GM12878 (cell line): ENCODE data around the gene TMEM26. TPM values are rescaled to one million over a fixed set of nuclear protein-coding genes. Genes with fewer than 3 reads are reported as not detected.
"Not testable (repeated sequence)": the region's sequence is repeated elsewhere in the genome, so short reads cannot be mapped to it uniquely, and the experiment has no call there.

Source experiments
- ATAC-seq: fragments of 200-7000 bp; cut with Tn5 transposase; 3 replicates; pipeline ENCODE4 v1.9.1; 2020; ENCODE audit warnings: mild to moderate bottlenecking, moderate library complexity
- BruUV-seq: library from RNA; stranded (reverse); fragments of 400-500 nt; replicated peaks from 2 replicates; lab custom pipeline; 2021; lab: Mats Ljungman, UMichigan
- CTCF ChIA-PET: fragments of 300-600 bp; sonication (Branson Sonifier 250); formaldehyde crosslinking; extraction: SDS; loops from one replicate; lab custom pipeline; 2021; ENCODE audit warnings: inconsistent platforms; lab: Yijun Ruan, JAX
- POLR2A ChIA-PET: fragments of 350-600 bp; formaldehyde crosslinking; extraction: SDS; loops from one replicate; lab custom pipeline; 2021; ENCODE audit warnings: inconsistent platforms; lab: Charles Lee
- RAD21 ChIA-PET: fragments of 300-600 bp; sonication (Branson Sonifier 250); formaldehyde crosslinking; loops from one replicate; lab custom pipeline; 2023; ENCODE audit warnings: antibody characterized with exemption; ENCODE audit not compliant: unreplicated experiment; lab: Charles Lee
- SMC1A ChIA-PET: fragments of 300-600 bp; sonication (Branson Sonifier 250); formaldehyde crosslinking; loops from one replicate; lab custom pipeline; 2023; ENCODE audit not compliant: unreplicated experiment, uncharacterized antibody; lab: Charles Lee
- DNase-seq: peaks from one replicate; pipeline ENCODE4 v3.0.0-alpha.2; 2011; ENCODE audit warnings: low read depth, low spot score
- FAIRE-seq: peaks from 3 replicates; lab custom pipeline; 2011; peaks lifted over from hg19 to GRCh38; lab: Jason Lieb, UNC
- H2AFZ ChIP-seq: 2 replicates; pipeline ENCODE4 v1.6.0; 2011; ENCODE audit warnings: low read depth, low read length, control low read depth; ENCODE audit not compliant: control insufficient read depth
- H3K27ac ChIP-seq: 2 replicates; pipeline ENCODE4 v1.5.1; 2011; ENCODE audit warnings: control low read depth; ENCODE audit not compliant: control insufficient read depth, insufficient read depth
- H3K27me3 ChIP-seq, 2 experiments: replicated peaks in 1 of 2; 2 replicates each; pipeline versions ENCODE4 v1.6.0 to v1.6.1; 2011; ENCODE audit warnings: low read length in 1 of 2; ENCODE audit not compliant: control insufficient read depth in 2 of 2, insufficient read depth in 2 of 2
- H3K36me3 ChIP-seq, 2 experiments: 2 replicates each; pipeline ENCODE4 v1.5.1; 2011; ENCODE audit warnings: low read length in 1 of 2; ENCODE audit not compliant: control insufficient read depth in 2 of 2, insufficient read depth in 2 of 2
- H3K4me1 ChIP-seq: 2 replicates; pipeline ENCODE4 v1.6.1; 2011; ENCODE audit warnings: mild to moderate bottlenecking, low read length, moderate library complexity, mixed read lengths; ENCODE audit not compliant: control insufficient read depth, insufficient read depth
- H3K4me2 ChIP-seq: 2 replicates; pipeline ENCODE4 v1.6.0; 2011; ENCODE audit warnings: control low read depth; ENCODE audit not compliant: control insufficient read depth, insufficient read depth
- H3K4me3 ChIP-seq: fragments of 200-600 bp; sonication (generic); 2 replicates; pipeline ENCODE4 v1.5.1; 2016
- H3K79me2 ChIP-seq: 2 replicates; pipeline ENCODE4 v1.6.0; 2011; ENCODE audit warnings: low read length; ENCODE audit not compliant: control insufficient read depth, insufficient read depth
- H3K9ac ChIP-seq: 2 replicates; pipeline ENCODE4 v1.8.0; 2011; ENCODE audit warnings: low read length, control low read depth, mixed read lengths; ENCODE audit not compliant: control insufficient read depth, insufficient read depth
- H3K9me3 ChIP-seq: replicated peaks from 3 replicates; pipeline ENCODE4 v1.5.1; 2011; ENCODE audit warnings: mild to moderate bottlenecking, low read length; ENCODE audit not compliant: control insufficient read depth, insufficient read depth
- H4K20me1 ChIP-seq: 2 replicates; pipeline ENCODE4 v1.6.0; 2011; ENCODE audit not compliant: control insufficient read depth, insufficient read depth
- CHD1 ChIP-seq: IDR thresholded peaks from 2 replicates; pipeline ENCODE4 v1.6.1; 2012; ENCODE audit warnings: low read depth, low read length, improper control_type of control experiment
- GABPA ChIP-seq: IDR thresholded peaks from 2 replicates; pipeline ENCODE4 v1.6.1; 2014; ENCODE audit warnings: antibody characterized with exemption, low read depth, mild to moderate bottlenecking, inconsistent platforms
- KDM1A ChIP-seq: fragments of 200-600 bp; sonication (generic); IDR thresholded peaks from 2 replicates; pipeline ENCODE4 v1.6.1; 2016; ENCODE audit warnings: borderline replicate concordance
- NFIC ChIP-seq: IDR thresholded peaks from 2 replicates; pipeline ENCODE4 v1.6.1; 2012; ENCODE audit warnings: low read depth, mild to moderate bottlenecking, inconsistent platforms, low read length, moderate library complexity
- NR2C2 ChIP-seq: IDR thresholded peaks from 2 replicates; pipeline ENCODE4 v1.6.1; 2011; ENCODE audit warnings: borderline replicate concordance, low read depth; ENCODE audit not compliant: control insufficient read depth, insufficient read length
- POLR2A ChIP-seq: IDR thresholded peaks from 2 replicates; pipeline ENCODE4 v1.6.1; 2011; ENCODE audit warnings: low read depth, mild to moderate bottlenecking, low read length
- POLR2AphosphoS5 ChIP-seq: IDR thresholded peaks from 2 replicates; pipeline ENCODE4 v1.6.1; 2011; ENCODE audit warnings: mild to moderate bottlenecking, low read length, inconsistent platforms
- RCOR1 ChIP-seq: conservative IDR thresholded peaks from 2 replicates; pipeline ENCODE4 v1.6.1; 2012; ENCODE audit warnings: low read depth, low read length, improper control_type of control experiment
- SKIL ChIP-seq: fragments of 450-650 bp; IDR thresholded peaks from 2 replicates; pipeline ENCODE4 v1.6.1; 2017; ENCODE audit warnings: mild to moderate bottlenecking, low read depth, inconsistent platforms; ENCODE audit not compliant: poor library complexity, severe bottlenecking
- STAT1 ChIP-seq: fragments of 450-650 bp; conservative IDR thresholded peaks from 2 replicates; pipeline ENCODE4 v1.6.1; 2014; ENCODE audit warnings: antibody characterized with exemption, mild to moderate bottlenecking
- ZNF384 ChIP-seq: IDR thresholded peaks from 2 replicates; pipeline ENCODE4 v1.6.1; 2012; ENCODE audit warnings: low read depth, mild to moderate bottlenecking, low read length, improper control_type of control experiment, borderline replicate concordance
- WGBS: methylation state at CpG from one replicate; pipeline ENCODE4 v1.1.6; 2016; ENCODE audit warnings: low lambda C conversion rate; ENCODE audit not compliant: insufficient replicate concordance, insufficient coverage; ENCODE audit errors: missing lambda C conversion rate; 5-methylcytosine and 5-hydroxymethylcytosine counted together
- in situ Hi-C: fragments of 300-500 bp; cut with MboI; formaldehyde crosslinking; loops from 9 replicates; pipeline ENCODE4 v1.14.3; 2018; ENCODE audit warnings: mixed read lengths
- intact Hi-C: fragments of 100-400 bp; cut with micrococcal nuclease; formaldehyde crosslinking; loops from one replicate; pipeline ENCODE4 v1.14.2; 2022; ENCODE audit not compliant: unreplicated experiment
- polyA plus RNA-seq, 11 experiments: library from polyadenylated mRNA; depleted of rRNA in 4 of 11; unstranded in 6 of 11; stranded (reverse) in 5 of 11; fragments of >200 nt; fragmentation: Nextera tagmentation in 4 of 11; fragmentation: Illumina TruSeq in 1 of 11; extraction: Ambion mirVana in 4 of 11; extraction: Trizol in 1 of 11; gene quantifications; 1 replicate in 1 of 11; 2 replicates in 10 of 11; pipeline versions ENCODE4 v1.2.1 to v1.2.3, GENCODE V29; 2011 to 2016; ENCODE audit warnings: inconsistent platforms in 2 of 11, missing spikeins in 2 of 11, low read depth in 1 of 11
- total RNA-seq, 4 experiments: library from RNA; depleted of rRNA in 3 of 4; stranded (reverse); fragments of >200 nt in 3 of 4; fragmentation: Illumina TruSeq in 1 of 4; extraction: Trizol in 1 of 4; gene quantifications; 2 replicates each; pipeline versions ENCODE4 v1.2.1 to v1.2.3, GENCODE V29; 2013 to 2021

The TMEM26 gene
- total and polyA plus RNA-seq, 10 of the 15 experiments (the other 5 are each of a cell fraction or from before 2014, with no cell fraction given) = not detected

DNA sequence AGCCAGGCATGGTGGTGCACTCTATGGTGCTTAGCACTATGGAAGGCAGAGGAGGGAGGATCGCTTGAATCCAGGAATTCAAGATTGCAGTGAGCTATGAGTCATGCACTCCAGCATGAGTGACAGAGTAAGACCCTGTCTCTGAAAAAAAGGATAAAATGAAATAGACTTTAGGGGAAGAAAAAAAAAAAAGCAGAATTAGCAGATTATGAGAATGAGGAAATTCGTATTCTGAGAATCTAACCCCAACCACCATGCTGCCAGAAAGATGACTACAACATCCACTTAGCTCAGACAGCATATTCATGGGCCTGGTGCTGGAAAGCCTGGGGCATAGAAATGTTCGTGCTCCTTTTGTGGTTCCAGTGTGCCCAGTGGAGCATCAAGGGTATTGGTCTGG lies 63.3 kb downstream of the TMEM26 start:
- FAIRE-seq (no peak), DNase-seq (no peak), ATAC-seq (no peak; the same call in 2 of the 3 replicates)
- Histone ChIP-seq H3K27ac (no peak overlapping the region), H3K79me2 (no peaks in the 10 kb centered on the region), H2AFZ (no peak overlapping the region), H3K4me3 (no peak overlapping the region), H3K4me1 (no peaks in the 10 kb centered on the region), H4K20me1 (no peaks in the 10 kb centered on the region), H3K9me3 (no peaks in the 10 kb centered on the region), H3K9ac (no peak overlapping the region), H3K4me2 (no peak overlapping the region), H3K27me3 (no peaks in the 10 kb centered on the region), H3K36me3 (no peaks in the 10 kb centered on the region)
- CTCF ChIA-PET = no interaction called here
- in situ Hi-C loops (no loop called here), intact Hi-C loops (loop anchor here (2.0 to 10.0 kb wide), 2 partner anchors 103 to 255 kb away; no protein-coding TSS in a partner anchor)
- SMC1A ChIA-PET = interaction anchor here (1.2 to 1.9 kb wide), 3 partner anchors 9 to 237 kb away, joined by 3 to 6 read pairs (median 5); no protein-coding TSS in a partner anchor
- WGBS = 53% methylated on average over 3 of the region's 3 CpGs
- RAD21 ChIA-PET = no interaction called here
- BruUV-seq = no TSS peak
- no peak for TF ChIP-seq POLR2A
- no peak for TF ChIP-seq POLR2AphosphoS5
- TF ChIP-seq RCOR1 = no peak
- no peak for TF ChIP-seq ZNF384
- TF ChIP-seq NFIC = no peak
- TF ChIP-seq STAT1 = no peak
- TF ChIP-seq GABPA = no peak
- TF ChIP-seq CHD1 = no peak
- TF ChIP-seq SKIL = no peak
- no peak for TF ChIP-seq KDM1A
- TF ChIP-seq NR2C2 = no peak
- POLR2A ChIA-PET = interaction anchor here (0.7 kb wide), 1 partner anchor 590 kb away, joined by 3 read pairs; no protein-coding TSS in a partner anchor

GRCh38 chr10:61388986-61389385 lies 64.2 kb downstream of the TMEM26 start:
- CTCF ChIA-PET, BruUV-seq, intact Hi-C loops: not testable (repeated sequence)

More at GRCh38 chr10:61388986-61389385, 64.2 kb downstream of the TMEM26 start:
- SMC1A ChIA-PET = interaction anchor here (0.7 to 1.9 kb wide), 3 partner anchors 9 to 197 kb away, joined by 4 to 6 read pairs (median 5); no protein-coding TSS in a partner anchor
- H3K9ac ChIP-seq, H3K4me2 ChIP-seq, H3K4me3 ChIP-seq, FAIRE-seq, H3K79me2 ChIP-seq, H3K36me3 ChIP-seq, H2AFZ ChIP-seq, ATAC-seq, POLR2A ChIA-PET, DNase-seq, H3K27me3 ChIP-seq, H3K27ac ChIP-seq, H4K20me1 ChIP-seq, RAD21 ChIA-PET, in situ Hi-C loops, H3K4me1 ChIP-seq, H3K9me3 ChIP-seq: not testable (repeated sequence)
- WGBS = 52% methylated on average over 3 of the region's 6 CpGs
